ENCODE data around the gene GALNT5.

The GALNT5 gene

DNA sequence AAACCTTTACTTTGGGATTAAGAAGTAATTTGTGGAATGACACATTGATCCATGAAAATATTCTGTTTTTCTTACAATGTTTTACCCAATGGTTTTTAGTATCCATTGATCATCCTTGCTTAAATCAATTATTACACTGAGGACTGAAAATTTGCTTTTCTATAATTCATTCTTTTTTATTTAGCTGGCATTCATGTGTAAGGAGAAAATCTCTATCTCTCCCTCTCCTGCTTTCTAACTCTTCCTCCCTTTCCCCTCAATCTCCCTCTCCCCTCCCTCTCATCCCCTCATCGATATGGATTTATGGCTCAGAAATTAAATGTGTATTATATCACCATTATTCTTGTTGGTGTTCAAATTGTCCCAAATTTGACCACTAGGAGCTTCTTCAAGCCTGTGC, 29.7 kb downstream of the GALNT5 start:
- no peak for DNase-seq (ENCODE audit: low read depth)

DNA sequence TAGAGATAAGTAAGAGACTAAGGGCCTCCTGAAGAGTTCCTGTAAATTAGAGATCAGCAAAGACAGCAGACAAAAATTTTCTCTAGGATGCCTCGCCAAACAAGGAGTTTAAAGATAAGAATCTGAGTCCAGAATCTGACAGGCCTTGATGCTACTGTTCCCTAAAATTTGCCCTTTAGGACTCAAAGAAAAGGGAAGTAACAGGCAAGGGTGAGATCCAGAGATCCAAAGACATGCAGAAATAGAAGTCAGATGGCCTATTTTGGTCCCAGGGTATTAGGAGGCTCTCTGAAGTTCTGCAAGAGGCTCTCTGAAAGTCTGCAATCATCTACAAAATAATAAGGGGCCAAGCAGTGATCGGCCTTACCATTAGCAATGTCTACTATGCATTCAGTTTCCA, 33.0 kb downstream of the GALNT5 start:
- no peak for DNase-seq (ENCODE audit: low read depth)

DNA sequence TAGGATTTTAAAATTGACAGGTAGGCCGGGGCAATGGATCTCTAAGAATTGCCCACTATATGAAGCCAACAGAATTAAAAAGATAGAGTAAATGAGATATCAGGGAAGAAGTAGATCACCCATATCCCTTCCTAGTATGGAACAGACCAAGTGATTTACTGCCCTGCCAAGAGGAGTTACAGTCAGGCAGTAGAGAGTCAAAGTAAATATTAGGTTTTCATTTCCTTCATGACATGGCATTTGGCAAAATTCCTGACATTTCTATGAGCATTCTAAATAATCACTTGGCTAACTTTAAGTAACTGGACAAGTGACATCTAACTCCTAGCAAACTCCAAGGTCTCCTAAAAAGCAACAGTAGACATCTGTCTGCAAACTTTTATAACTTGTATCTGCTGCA, 33.5 kb downstream of the GALNT5 start:
- DNase-seq (ENCODE audit: low read depth) = no peak

DNA sequence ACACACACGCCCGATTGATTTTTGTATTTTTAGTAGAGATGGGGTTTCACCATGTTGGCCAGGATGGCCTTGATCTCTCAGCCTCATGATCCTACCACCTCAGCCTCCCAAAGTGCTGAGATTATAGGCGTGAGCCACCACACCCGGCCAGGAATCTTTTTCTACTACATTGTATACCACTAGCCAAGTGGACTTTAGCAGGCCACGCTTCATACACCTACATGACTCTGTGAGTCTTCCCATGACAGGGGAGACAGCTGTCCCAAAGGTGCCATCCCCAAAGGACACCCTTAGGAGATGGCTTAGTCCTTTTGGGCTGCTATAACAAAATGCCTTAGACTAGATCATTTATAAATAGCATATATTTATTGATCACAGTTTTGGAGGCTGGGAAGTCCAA, 35.3 kb downstream of the GALNT5 start:
- no peak for DNase-seq (ENCODE audit: low read depth)

DNA sequence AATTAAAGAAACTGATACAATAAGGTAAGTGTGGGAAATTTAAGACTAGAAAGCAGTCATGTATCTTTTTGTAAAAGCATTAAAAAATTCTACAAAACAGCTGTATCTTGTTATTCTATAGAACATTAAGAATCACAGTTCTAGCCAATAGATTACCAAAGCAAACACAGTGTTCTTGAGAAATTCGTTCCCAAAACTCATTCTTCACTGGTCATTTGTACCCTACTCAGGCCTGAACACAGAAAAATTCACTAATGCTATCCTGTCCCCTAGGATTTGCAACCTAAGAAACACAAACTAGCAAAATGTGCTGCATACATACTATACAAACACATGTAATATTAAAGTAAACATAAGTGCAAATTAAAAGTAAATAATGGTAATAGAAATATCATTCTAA, 39.0 kb downstream of the GALNT5 start:
- DNase-seq (ENCODE audit: low read depth) = no peak

DNA sequence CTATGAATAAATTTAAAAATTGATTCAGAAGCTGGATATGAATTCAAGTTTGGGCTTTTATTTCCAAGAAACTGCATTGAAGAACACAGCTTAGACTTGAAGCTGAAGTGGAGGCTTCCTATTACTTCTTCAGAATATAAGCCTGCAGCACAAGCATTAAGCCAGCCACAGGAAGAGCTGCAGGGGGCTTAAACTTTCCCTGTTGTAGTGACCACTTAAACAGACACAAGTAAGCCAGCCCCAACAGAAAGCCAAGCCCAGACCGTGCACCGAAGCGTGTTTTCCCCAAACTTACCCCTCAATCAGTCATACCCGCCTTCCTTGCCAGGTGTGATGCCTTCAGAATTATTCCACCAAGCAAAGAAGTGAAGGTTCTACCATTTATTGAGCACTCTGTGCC, 39.5 kb downstream of the GALNT5 start:
- DNase-seq (ENCODE audit: low read depth) = no peak

DNA sequence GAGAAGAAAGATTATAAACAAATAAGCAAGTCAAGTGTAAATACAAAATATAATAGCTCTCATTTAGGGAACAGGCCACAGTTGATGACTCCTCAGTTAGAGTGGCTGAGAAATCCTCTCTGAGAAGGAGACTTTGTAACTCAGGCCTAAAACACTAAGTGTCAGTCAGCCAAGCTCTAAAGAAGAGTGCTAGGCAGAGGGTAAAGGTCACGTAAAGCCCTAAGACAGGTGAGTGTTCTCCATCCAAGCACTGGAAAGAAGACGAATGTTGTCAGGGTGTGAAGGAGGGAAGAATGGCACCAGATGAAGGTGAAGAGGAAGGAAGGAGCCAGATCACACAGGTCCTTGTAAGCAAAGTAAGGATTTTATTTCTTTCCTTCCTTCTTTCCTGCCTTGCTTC, 43.8 kb downstream of the GALNT5 start:
- no peak for DNase-seq (ENCODE audit: low read depth)

DNA sequence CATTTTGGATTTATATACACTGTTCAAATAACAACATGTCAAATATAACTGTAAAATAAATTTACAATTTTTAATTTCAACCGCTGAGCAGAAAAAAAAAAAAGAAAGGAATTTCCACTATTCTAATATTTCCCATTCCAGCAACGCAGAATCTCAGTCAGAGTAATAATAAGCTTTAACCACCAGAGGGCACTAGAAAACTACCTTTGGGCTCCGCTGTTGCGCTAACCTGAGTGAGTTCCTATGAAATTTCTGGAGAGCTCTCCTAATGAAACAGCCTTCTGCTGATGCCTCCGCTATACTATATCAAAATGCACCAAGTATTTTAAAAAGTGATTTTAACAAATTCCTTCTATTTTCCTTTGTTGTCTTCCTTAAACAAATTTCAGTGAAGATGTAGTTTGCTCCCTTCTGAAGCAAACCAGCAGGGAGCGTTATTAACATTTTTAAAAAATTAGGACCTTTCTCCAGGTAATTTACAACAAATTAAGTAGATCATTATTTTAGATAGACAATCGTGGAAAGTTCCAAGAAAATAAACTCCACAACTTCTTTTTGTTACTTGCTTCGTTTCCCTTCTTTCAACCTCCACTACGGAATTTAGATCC, 45.1 kb downstream of the GALNT5 start:
- no peak for DNase-seq (ENCODE audit: low read depth)

DNA sequence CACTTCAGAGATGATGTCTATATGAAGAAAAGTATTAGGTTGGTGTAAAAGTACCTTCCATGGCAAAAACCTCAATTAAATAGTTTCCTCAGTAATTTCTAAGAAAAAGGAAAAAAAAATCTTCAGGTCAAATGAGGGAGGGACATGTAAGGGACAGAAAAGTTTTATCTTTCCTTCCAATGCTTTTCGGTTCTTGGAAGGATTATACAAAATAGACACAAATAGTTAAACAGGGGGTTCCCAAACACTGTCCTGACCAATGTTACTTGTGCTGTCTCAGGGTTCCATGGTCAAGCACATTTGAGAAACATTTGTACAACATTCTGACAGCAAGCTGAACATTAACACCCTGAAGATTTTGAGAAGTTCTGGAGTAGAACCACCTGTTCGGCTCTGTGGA, 46.1 kb downstream of the GALNT5 start:
- DNase-seq (ENCODE audit: low read depth) = no peak

DNA sequence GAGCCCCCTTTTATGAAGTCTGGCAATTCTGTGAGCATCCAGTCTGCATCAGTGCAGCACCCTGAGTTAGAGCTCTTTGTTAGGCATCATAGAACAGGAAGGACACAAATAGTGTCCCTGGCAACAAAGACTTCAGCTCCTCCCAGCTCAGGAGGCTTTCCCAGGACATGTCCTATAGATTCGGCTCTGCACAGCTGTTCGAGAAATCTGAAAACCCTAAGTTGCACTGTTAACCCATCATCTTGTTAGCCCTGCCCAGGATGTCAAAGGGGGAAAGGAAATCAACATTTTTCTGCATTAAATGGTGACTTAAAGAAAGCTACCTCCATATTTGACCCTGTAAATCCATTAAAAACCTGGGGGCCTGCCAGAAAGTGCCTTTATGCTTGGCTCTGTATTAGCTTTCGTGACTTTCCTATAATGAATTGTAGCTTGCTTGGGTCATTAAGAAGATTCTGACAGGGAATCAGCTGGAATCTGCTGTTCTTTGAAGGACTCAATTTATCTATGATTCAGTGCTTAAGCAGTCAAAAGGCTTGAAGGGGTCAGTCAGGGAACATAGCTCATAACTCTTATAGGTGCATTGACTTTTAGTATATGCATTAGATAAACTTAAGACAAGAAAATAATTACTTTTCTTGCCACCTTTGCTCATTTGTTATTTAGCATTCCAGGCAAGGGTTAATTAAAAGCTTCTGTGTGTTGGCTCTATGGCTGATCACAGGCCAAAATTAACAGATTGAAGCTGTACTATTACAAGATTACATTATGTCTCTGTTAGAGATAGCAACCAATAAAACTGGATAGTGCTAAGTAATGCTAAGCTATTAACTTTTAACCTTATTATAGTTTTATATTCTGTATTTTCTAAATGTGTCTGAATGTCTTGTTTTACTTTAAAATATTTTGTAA, 47.6 kb downstream of the GALNT5 start:
- no peak for DNase-seq (ENCODE audit: low read depth)

DNA sequence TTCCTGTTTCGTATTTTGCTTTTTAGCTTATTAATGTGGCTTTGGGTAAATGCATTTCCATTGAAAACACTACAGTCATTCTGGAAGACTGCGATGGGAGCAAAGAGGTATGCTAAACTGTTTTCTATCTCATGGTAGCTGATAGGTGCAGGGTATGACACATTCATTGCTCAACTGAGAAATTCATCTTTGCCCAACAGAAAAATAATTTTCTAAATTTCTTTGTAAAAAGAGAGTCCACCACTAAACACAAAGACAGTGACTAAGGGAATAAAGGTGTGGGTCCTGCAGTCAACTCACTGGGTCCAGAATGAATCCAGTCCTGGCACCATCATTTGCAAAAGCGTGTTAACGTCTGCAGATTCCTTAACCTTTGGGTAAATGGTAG, 48.2 kb downstream of the GALNT5 start:
- DNase-seq (ENCODE audit: low read depth) = no peak

DNA sequence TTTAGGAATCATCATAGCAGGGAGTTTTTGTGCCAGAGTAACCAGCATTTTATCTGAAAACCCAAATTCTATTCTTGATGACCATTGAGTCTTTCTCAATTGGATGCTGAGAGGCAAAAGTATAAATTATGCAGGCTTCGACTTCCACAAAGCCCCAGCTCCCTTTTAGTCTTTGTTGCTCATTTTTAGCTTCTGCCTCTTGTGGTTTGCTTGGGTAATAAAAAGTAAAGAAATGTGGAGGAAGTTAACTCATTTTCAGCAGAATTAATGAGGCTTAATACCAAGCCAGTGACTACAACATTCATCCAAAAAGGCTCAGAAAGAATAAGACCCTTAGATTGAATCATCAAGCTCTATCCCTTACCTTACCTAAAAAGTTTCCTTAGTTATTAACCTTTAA, 49.5 kb downstream of the GALNT5 start:
- DNase-seq (ENCODE audit: low read depth) = no peak

DNA sequence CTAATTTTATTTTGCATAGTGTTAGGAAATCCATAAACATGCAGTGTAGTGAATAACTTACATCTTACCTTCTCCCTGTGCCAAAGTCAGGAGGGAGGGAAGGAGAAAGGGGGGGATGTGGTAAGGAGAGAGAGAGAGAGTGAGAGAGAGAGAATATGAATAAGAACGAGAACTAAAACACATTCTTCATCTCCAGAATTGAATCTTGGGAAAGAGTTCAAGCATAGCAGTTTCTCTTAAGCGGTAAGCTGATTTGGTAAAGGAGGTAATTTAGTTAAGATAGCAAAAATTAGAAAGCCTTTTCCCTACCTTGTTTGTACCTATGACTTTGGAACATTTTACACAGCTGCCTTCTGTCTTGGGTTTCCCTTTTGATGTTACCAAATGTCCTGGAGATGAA, 52.4 kb downstream of the GALNT5 start:
- no peak for DNase-seq (ENCODE audit: low read depth)

DNA sequence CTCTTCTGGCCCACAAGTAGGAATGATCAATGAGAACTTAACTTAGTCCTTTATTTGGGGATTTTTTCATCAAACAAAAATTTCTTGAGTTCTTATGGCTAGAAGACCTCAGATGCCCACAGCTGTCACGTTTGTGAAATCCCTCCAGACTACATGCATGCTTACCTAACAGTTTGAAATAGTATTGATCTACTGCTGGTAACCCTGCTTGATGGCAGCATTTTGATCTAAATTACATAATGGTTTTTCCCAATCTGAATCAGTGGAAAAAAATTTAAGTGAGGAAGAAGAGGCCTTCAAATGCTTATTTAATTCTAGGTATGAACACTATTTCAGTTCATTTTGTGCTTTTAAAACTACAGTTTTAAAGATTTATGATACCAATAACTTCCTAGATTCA, 54.2 kb downstream of the GALNT5 start:
- DNase-seq (ENCODE audit: low read depth) = no peak

DNA sequence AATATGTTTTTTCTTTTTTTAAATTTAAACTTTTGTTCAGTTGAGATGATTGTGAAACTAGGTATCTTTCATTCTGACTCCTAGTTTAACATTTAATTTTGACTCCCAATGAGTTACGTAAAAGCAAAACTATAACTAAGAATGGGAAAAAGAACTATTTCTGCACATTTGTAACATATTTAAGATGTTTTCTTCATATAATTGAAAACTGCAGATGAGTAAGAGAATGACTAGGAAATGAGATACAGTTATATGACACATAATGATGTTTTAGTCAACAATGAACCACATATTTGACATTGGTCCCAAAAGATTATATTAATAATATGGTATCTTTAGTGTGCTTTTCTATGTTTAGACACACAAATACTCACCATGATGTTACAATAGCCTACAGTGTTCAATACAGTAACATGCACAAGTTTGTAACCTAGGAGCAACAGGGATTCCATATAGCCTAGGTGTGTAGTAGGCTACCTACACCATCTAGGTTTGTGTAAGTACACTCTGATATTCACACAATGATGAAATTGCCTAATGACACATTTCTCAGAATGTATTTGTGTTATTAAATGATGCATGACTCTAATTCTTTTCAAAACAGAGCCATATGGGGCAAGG, 55.5 kb downstream of the GALNT5 start:
- DNase-seq (ENCODE audit: low read depth) = no peak

DNA sequence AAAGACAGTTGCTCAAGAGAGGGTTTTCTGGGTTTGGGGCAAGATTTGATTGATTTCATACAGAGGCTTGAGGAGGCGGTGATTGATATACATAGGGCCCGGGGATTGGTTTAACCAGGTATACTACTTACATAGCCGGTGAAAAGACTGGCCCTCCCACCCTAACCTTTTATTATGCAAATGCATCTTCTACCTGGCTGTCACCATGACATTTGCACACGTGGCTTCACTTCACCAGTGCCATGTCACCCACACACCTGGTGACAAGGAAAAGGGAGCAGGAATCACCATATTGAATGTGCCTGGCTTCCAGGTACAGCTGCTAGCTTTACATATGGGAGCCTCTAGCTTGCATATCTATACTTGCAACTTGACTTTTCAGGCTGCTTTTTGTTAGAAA, 58.4 kb downstream of the GALNT5 start:
- no peak for DNase-seq (ENCODE audit: low read depth)

DNA sequence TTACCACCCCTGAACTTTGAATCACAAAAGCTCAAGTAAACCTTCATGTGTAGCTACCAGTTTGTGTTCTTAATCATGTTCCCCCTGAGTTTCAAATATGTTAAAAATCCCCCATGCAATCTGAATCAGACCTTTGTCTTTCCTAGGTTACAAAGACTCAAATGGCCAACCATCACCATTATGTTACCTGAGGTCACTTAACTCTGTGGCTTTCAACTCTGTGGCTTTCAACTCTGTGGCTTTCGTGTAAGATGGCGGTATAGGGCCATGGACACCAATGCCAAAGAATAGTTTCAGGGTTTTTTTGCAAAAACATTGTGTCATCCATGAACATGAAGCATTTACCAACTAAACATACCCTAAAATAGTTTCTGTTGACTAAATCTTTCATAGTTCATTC, 61.4 kb downstream of the GALNT5 start:
- DNase-seq (ENCODE audit: low read depth) = no peak

DNA sequence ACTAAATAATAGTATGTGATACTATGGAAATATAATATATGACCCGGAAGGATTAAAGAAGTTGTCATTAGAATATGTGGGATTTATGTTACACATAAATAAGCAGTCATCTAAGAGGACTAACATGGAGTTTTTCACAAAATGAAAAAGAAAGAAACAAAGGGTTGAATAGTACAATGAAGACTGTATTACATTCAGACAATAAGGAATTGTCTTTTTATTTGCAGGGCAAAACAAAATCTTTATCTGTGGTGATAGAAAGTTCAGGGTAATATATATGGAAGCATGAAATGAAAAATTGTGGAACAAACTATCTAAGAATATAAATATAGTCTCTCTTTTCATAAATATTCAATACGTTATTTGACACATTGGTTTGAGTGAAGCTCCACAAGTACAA, 62.3 kb downstream of the GALNT5 start:
- no peak for DNase-seq (ENCODE audit: low read depth)

DNA sequence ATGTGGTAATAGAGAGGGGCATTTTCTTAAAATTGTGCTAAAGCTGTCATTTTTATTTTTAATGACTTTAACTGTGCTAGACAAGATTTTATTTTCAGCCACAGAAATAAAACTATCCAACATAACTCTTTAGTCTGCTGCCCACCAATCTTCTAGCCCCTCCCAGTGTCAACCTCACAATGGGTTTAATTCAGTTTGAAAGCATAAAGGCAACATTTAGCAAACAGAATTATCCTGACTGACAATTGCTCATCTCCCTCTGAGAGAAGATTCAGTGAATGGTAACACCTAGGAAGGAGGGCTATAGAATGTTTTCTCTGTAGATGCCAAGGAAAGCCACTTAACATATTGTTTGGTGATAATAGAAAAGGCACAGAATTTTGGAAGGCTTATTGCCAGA, 62.9 kb downstream of the GALNT5 start:
- DNase-seq (ENCODE audit: low read depth) = no peak

DNA sequence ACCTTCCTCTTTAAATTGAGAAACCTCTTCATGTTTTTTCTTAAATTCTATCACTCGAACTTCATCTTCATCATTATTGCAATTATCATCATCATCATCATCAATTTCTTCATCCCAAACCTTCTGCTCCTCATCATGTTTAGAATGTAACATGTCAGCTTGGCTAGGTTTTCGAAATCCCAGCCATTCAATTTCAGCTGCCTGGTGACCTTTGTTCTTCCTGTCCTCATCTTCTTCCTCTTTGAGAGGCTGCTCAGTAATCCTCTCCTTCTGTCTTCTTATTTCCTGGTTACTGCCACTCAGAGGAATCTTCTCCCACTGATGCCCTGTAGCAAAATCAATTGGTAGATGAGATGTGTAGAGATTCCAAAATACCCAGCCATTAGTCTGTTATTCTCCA, 64.0 kb downstream of the GALNT5 start:
- DNase-seq (ENCODE audit: low read depth) = no peak

DNA sequence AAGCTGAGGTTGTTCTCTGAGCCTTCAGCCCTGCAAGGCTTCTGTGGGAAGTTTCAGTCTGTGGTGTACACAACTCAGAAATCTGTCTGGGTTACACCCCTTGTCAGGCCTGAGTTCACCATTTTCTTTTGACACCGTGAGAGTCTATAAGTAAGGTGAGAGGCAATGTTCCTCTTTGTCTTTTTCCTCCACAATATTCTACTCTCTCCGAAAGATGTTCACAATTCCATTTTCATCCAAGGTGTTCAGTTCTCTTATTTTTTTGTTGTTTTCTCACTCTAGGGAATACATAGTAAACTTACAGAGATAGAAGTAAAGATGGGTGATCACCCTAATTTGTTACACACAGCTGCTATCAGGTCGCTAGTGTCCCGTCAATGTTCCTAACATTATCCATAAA, 64.9 kb downstream of the GALNT5 start:
- no peak for DNase-seq (ENCODE audit: low read depth)

DNA sequence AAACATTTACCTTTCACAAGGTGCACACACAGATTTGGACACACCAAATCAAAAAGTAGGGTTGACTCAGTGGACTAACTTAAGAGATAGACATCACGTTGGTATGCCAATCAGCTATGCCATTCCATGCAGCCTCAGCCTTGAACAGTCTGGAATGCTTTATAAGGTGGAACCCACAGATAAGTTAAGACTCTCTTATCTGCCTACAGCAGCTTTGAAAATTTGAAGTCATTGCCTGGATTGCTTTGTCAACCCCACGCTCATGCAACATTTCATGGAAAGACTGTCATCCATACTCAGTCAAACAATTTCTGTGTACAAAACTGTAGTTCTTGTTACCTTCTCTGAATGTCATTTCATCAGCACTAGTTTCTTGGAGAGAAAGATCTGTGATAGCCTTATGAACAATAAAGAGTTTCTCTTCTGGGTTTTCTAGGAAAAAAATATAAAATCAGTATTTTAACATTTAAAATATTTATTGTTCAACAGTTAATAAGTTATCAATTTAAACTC, 66.9 kb downstream of the GALNT5 start:
- DNase-seq (ENCODE audit: low read depth) = no peak

DNA sequence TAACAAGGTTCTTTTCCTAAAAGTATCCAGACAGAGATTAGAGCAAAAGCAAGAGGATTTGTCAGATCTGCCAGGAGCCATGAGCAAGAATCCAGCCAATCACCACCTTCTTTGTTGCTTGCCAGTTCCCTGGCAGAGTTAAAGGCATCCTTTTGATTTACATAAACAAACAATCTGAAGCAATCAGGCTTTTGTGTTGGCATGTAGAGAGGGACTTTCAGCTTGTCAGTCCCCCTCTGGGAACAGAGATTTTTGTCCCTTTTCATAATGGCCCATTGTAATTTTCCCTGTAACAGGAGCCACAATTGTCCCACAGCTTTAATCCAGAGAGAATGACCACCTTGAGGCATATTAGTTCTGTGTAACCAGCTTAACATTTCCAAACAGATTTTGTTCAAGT, 68.3 kb downstream of the GALNT5 start, which contains the start of gene ERMN:
Gene ERMN, minus strand, starts transcription at position 39 of the 400 bp plus-strand sequence. CDS start 182 bp downstream, outside the sequence.
- DNase-seq (ENCODE audit: low read depth) = no peak

All from activated T-helper 9 cell treated with anti-CD3 and anti-CD28 coated beads, Interleukin-2, amount 50 U/mL, for 16 hours (primary cell).